Neuronal stem cell (in vitro differentiated cells): ENCODE data around the gene IL32.

Source experiments
- DNase-seq: peaks from one replicate; pipeline ENCODE4 v3.0.0-alpha.2; 2013; ENCODE audit warnings: low spot score
- H2AFZ ChIP-seq: one replicate; pipeline ENCODE4 v1.6.1; 2013; ENCODE audit warnings: mild to moderate bottlenecking, low read length, inconsistent platforms
- H2AK5ac ChIP-seq: 2 replicates; pipeline ENCODE4 v1.6.1; 2013; ENCODE audit warnings: low read depth, mild to moderate bottlenecking, inconsistent platforms, low read length, moderate library complexity, mixed read lengths
- H2BK120ac ChIP-seq: 2 replicates; pipeline ENCODE4 v1.6.1; 2013; ENCODE audit warnings: low read depth, mild to moderate bottlenecking, inconsistent platforms, low read length, moderate library complexity, mixed read lengths
- H2BK12ac ChIP-seq: one replicate; pipeline ENCODE4 v1.6.1; 2013; ENCODE audit warnings: low read length, inconsistent platforms
- H2BK15ac ChIP-seq: 2 replicates; pipeline ENCODE4 v1.6.1; 2013; ENCODE audit warnings: mild to moderate bottlenecking, low read length, inconsistent platforms, mixed read lengths
- H2BK5ac ChIP-seq: one replicate; pipeline ENCODE4 v1.6.1; 2013; ENCODE audit warnings: inconsistent platforms, mild to moderate bottlenecking, low read length, moderate library complexity
- H3K14ac ChIP-seq: one replicate; pipeline ENCODE4 v1.6.1; 2013; ENCODE audit warnings: low read length, inconsistent platforms
- H3K18ac ChIP-seq: 2 replicates; pipeline ENCODE4 v1.6.1; 2013; ENCODE audit warnings: low read length, inconsistent platforms
- H3K23ac ChIP-seq: 2 replicates; pipeline ENCODE4 v1.6.1; 2013; ENCODE audit warnings: low read depth, mild to moderate bottlenecking, mixed read lengths, low read length, inconsistent platforms; ENCODE audit not compliant: poor library complexity
- H3K27ac ChIP-seq: replicated peaks from 3 replicates; pipeline ENCODE4 v1.5.1; 2013; ENCODE audit warnings: low read length, inconsistent platforms
- H3K27me3 ChIP-seq, 3 experiments: 2 replicates each; pipeline ENCODE4 v1.6.1; 2013; ENCODE audit warnings: low read length in 3 of 3, mild to moderate bottlenecking in 2 of 3, inconsistent platforms in 1 of 3, low read depth in 1 of 3, mixed read lengths in 1 of 3, moderate library complexity in 1 of 3; ENCODE audit not compliant: control insufficient read depth in 3 of 3, insufficient read depth in 3 of 3
- H3K36me3 ChIP-seq, 2 donors: replicated peaks in 1 of 2; 2 replicates each; pipeline ENCODE4 v1.6.1; 2013; ENCODE audit warnings: low read length in 2 of 2; ENCODE audit not compliant: control insufficient read depth in 2 of 2, insufficient read depth in 2 of 2
- H3K4ac ChIP-seq: 2 replicates; pipeline ENCODE4 v1.6.1; 2013; ENCODE audit warnings: inconsistent platforms, mild to moderate bottlenecking, low read length, moderate library complexity
- H3K4me1 ChIP-seq, 2 donors: 1 replicate in 1 of 2; 2 replicates in 1 of 2; pipeline ENCODE4 v1.6.1; 2013; ENCODE audit warnings: low read length in 2 of 2, low read depth in 1 of 2; ENCODE audit not compliant: control insufficient read depth in 2 of 2, insufficient read depth in 1 of 2
- H3K4me2 ChIP-seq: one replicate; pipeline ENCODE4 v1.6.1; 2013; ENCODE audit warnings: mild to moderate bottlenecking, low read length, inconsistent platforms; ENCODE audit not compliant: insufficient read depth, poor library complexity, severe bottlenecking
- H3K4me3 ChIP-seq, 2 donors: 2 replicates each; pipeline ENCODE4 v1.5.1; 2013; ENCODE audit warnings: low read length in 2 of 2, mild to moderate bottlenecking in 2 of 2, inconsistent platforms in 1 of 2, moderate library complexity in 1 of 2
- H3K79me1 ChIP-seq: one replicate; pipeline ENCODE4 v1.6.1; 2013; ENCODE audit warnings: low read depth, mild to moderate bottlenecking, inconsistent platforms, low read length, moderate library complexity
- H3K9ac ChIP-seq: one replicate; pipeline ENCODE4 v1.6.1; 2013; ENCODE audit warnings: mild to moderate bottlenecking, low read depth, low read length, inconsistent platforms; ENCODE audit not compliant: poor library complexity
- H3K9me3 ChIP-seq, 2 donors: replicated peaks in 1 of 2; 2 replicates each; pipeline versions ENCODE3 to v1.6.1; 2013; ENCODE audit warnings: low read length in 2 of 2, mild to moderate bottlenecking in 2 of 2, inconsistent platforms in 1 of 2, low read depth in 1 of 2, mixed read lengths in 1 of 2, moderate library complexity in 1 of 2; ENCODE audit not compliant: control insufficient read depth in 2 of 2, insufficient read depth in 1 of 2
- H4K8ac ChIP-seq: one replicate; pipeline ENCODE4 v1.6.1; 2013; ENCODE audit warnings: low read depth, mild to moderate bottlenecking, inconsistent platforms, low read length, moderate library complexity
- H4K91ac ChIP-seq: one replicate; pipeline ENCODE4 v1.6.1; 2013; ENCODE audit warnings: low read length, low read depth, mild to moderate bottlenecking, inconsistent platforms; ENCODE audit not compliant: poor library complexity
- WGBS, 2 donors: extraction: QIAGEN DNeasy Blood & Tissue Kit; methylation state at CpG; one replicate each; pipeline ENCODE4 v1.1.7; 2013; ENCODE audit warnings: missing lambda C conversion rate in 2 of 2, mixed read lengths in 1 of 2; ENCODE audit not compliant: insufficient read length in 2 of 2, insufficient replicate concordance in 1 of 2; ENCODE audit errors: extremely low coverage in 2 of 2; 5-methylcytosine and 5-hydroxymethylcytosine counted together

Gene IL32

DNA sequence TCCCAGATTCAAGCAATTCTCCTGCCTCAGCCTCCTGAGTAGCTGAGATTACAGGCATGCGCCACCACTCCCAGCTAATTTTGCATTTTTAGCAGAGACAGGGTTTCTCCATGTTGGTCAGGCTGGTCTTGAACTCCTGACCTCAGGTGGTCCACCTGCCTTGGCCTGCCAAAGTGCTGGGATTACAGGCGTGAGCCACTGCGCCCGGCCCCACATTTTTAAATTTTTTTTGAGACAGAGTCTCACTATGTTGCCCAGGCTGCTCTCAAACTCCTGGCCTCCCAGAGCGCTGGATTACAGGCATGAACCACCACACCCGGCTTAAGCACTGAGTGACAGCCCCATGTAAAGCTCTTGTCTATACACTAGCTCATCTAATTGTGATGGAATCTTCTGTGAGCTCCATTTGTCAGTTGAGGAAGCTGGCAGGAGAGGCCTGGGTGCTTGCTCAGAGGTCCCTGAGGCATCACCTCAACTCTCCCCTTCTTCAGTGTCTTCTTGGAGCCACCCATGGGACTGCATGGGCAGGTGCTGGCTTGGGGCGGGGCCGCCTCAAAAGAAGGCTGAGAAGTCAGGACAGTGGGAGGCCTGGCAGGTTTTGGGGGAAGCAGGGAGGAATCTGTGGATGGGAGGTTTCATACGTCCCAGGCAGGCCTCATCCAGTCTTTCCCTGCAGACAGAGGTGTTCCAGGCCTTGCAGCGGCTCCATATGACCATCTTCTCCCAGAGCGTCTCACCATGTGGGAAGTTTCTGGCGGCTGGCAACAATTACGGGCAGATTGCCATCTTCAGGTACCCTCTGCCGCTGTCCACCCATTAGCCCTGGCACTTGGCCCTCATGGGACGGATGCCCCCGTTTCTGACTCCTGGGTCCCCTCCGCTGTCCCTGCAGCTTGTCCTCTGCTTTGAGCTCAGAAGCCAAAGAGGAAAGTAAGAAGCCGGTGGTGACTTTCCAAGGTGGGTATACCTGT, 40.1 kb upstream of the IL32 start:
- WGBS, 2 donors, result no CpG with 5 or more reads among the region's 18 CpGs
- Histone ChIP-seq H2AFZ (no peak overlapping the region), H3K4me1 (peaks cover 23% of the 10 kb centered on the region in 2 donors), H2BK15ac (no peak overlapping the region), H2BK120ac (no peak overlapping the region), H2AK5ac (no peak overlapping the region), H2BK12ac (no peak overlapping the region), H3K9me3 (no peaks in the 10 kb centered on the region), H3K27ac (no peak overlapping the region), H3K36me3 (peaks cover 9 to 26% of the 10 kb centered on the region in 2 donors), H3K27me3 (no peaks in the 10 kb centered on the region), H3K4ac (no peak overlapping the region), H3K79me1 (peaks cover 3% of the 10 kb centered on the region), H4K8ac (no peak overlapping the region), H3K9ac (no peak overlapping the region), H3K4me2 (no peak overlapping the region), H3K14ac (no peak overlapping the region), H2BK5ac (no peak overlapping the region), H3K23ac (no peak overlapping the region), H3K4me3 (no peak overlapping the region), H4K91ac (no peak overlapping the region), H3K18ac (no peak overlapping the region)
- no peak for DNase-seq

DNA sequence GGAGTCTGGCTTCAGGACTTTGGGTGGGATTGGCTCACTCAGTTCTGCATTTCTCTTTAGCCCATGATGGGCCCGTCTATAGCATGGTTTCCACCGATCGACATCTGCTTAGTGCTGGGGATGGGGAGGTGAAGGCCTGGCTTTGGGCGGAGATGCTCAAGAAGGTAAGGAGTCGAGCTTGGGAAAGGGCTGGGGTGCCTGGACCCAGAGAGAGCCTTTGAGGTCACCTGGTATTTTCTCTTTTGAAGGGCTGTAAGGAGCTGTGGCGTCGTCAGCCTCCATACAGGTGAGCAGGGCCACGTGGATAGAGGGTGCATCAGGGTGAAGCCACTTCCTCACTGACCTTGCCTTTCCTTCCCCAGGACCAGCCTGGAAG, 39.4 kb upstream of the IL32 start:
- no peak overlapping the region for H3K18ac ChIP-seq
- no CpG with 5 or more reads among the region's 8 CpGs for WGBS, 2 donors
- peaks cover 3% of the 10 kb centered on the region for H3K79me1 ChIP-seq
- H3K23ac ChIP-seq, result no peak overlapping the region
- H2BK5ac ChIP-seq, result no peak overlapping the region
- H3K4ac ChIP-seq, result no peak overlapping the region
- no peak overlapping the region for H4K91ac ChIP-seq
- H2AFZ ChIP-seq, result no peak overlapping the region
- no peak overlapping the region for H2AK5ac ChIP-seq
- no peaks in the 10 kb centered on the region for H3K9me3 ChIP-seq
- H3K14ac ChIP-seq, result no peak overlapping the region
- no peak for DNase-seq
- H3K4me1 ChIP-seq, result peaks cover 23 to 27% of the 10 kb centered on the region in 2 donors
- H3K27me3 ChIP-seq, result peaks cover 0 to 2% (median 0%) of the 10 kb centered on the region in 3 experiments
- no peak overlapping the region for H3K9ac ChIP-seq
- no peak overlapping the region for H3K4me3 ChIP-seq
- H3K36me3 ChIP-seq, result peaks cover 9 to 26% of the 10 kb centered on the region in 2 donors
- no peak overlapping the region for H3K27ac ChIP-seq
- H2BK12ac ChIP-seq, result no peak overlapping the region
- H2BK120ac ChIP-seq, result no peak overlapping the region
- no peak overlapping the region for H4K8ac ChIP-seq
- no peak overlapping the region for H2BK15ac ChIP-seq
- no peak overlapping the region for H3K4me2 ChIP-seq

DNA sequence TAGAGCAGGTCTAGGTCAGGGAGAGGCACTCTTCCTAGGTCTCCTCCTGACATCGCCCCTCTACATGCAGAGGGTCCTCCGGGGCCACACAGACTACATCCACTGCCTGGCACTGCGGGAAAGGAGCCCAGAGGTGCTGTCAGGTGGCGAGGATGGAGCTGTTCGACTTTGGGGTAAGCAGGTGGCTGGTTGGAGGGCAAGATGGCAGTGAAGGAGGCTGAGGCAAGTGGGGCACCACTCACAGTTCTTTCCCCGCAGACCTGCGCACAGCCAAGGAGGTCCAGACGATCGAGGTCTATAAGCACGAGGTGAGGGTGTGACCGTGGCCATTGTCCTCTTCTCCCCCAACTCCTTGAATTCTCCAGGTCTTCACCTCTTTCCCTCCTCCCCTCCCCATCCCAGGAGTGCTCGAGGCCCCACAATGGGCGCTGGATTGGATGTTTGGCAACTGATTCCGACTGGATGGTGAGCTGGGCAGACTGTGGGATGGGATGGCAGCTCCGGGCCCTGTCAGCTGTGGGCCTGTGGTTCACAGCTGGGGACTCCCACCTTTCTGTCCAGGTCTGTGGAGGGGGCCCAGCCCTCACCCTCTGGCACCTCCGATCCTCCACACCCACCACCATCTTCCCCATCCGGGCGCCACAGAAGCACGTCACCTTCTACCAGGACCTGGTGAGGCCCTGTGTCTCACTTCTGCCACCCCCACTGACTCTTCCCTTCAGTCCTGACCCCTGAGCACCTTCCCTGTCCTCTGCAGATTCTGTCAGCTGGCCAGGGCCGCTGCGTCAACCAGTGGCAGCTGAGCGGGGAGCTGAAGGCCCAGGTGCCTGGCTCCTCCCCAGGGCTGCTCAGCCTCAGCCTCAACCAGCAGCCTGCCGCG, 38.6 kb upstream of the IL32 start:
- no peak overlapping the region for H3K4me2 ChIP-seq

DNA sequence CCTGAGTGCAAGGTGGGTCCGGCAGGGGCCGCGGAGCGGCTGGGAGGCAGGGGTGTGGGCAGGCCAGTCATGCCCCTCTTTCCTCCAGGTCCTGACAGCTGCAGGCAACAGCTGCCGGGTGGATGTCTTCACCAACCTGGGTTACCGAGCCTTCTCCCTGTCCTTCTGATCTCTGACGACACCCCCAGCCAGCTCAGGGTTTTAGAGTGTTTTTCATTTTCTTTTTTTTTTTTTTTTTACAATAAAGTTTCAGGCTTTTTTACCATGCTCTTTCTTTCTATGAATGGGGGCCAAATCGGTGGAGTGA, 38.0 kb upstream of the IL32 start:
- Histone ChIP-seq H3K79me1 (peaks cover 3% of the 10 kb centered on the region), H3K18ac (no peak overlapping the region), H3K4me2 (no peak overlapping the region), H3K4me1 (peaks cover 15 to 18% of the 10 kb centered on the region in 2 donors), H3K9ac (no peak overlapping the region), H3K14ac (no peak overlapping the region), H2AFZ (no peak overlapping the region), H2BK12ac (no peak overlapping the region), H4K8ac (no peak overlapping the region), H2BK5ac (no peak overlapping the region), H3K9me3 (no peaks in the 10 kb centered on the region), H4K91ac (no peak overlapping the region), H3K36me3 (peaks cover 9 to 26% of the 10 kb centered on the region in 2 donors), H3K4me3 (no peak overlapping the region), H3K27ac (no peak overlapping the region), H3K23ac (peak overlapping the region; percentile 82), H2BK15ac (no peak overlapping the region), H3K4ac (no peak overlapping the region), H2BK120ac (no peak overlapping the region), H2AK5ac (no peak overlapping the region), H3K27me3 (peaks cover 0 to 4% (median 4%) of the 10 kb centered on the region in 3 experiments)
- no peak for DNase-seq
- no CpG with 5 or more reads among the region's 8 CpGs for WGBS, 2 donors

More for the DNA sequence above, 38.6 kb upstream of the IL32 start:
- Histone ChIP-seq H3K27ac (no peak overlapping the region), H3K27me3 (peaks cover 0 to 3% (median 0%) of the 10 kb centered on the region in 3 experiments), H3K4me1 (peaks cover 19 to 22% of the 10 kb centered on the region in 2 donors), H2BK120ac (no peak overlapping the region), H4K91ac (no peak overlapping the region), H2BK5ac (no peak overlapping the region), H2AK5ac (no peak overlapping the region), H3K23ac (peak overlapping the region; percentile 82), H2BK15ac (no peak overlapping the region), H4K8ac (no peak overlapping the region), H3K4me3 (no peak overlapping the region), H3K14ac (no peak overlapping the region), H2BK12ac (no peak overlapping the region), H3K9me3 (no peaks in the 10 kb centered on the region), H2AFZ (no peak overlapping the region), H3K18ac (no peak overlapping the region), H3K79me1 (peaks cover 3% of the 10 kb centered on the region), H3K4ac (no peak overlapping the region), H3K36me3 (peaks cover 9 to 26% of the 10 kb centered on the region in 2 donors), H3K9ac (no peak overlapping the region)
- WGBS, 2 donors, result no CpG with 5 or more reads among the region's 24 CpGs
- DNase-seq, result no peak
